Nephron progenitor cell (in vitro differentiated cells): ENCODE results near the gene POC1B.

Source experiments
- DNase-seq: peaks from one replicate; pipeline ENCODE4 v3.0.0; 2021
- H3K27ac Mint-ChIP-seq: 2 replicates; pipeline ENCODE4 v1.8.0; 2021; ENCODE audit warnings: mild to moderate bottlenecking, moderate library complexity, mixed read lengths
- H3K27me3 Mint-ChIP-seq: 2 replicates; pipeline ENCODE4 v1.8.0; 2021; ENCODE audit warnings: mild to moderate bottlenecking, low read depth, mixed read lengths; ENCODE audit not compliant: poor library complexity
- H3K36me3 Mint-ChIP-seq: 2 replicates; pipeline ENCODE4 v1.8.0; 2021; ENCODE audit warnings: low read depth, mixed read lengths
- H3K4me1 Mint-ChIP-seq: 2 replicates; pipeline ENCODE4 v1.8.0; 2021; ENCODE audit warnings: mixed read lengths
- H3K4me3 Mint-ChIP-seq: 2 replicates; pipeline ENCODE4 v1.8.0; 2021; ENCODE audit warnings: mild to moderate bottlenecking, moderate library complexity, mixed read lengths
- H3K9me3 Mint-ChIP-seq: 2 replicates; pipeline ENCODE4 v1.8.0; 2021; ENCODE audit warnings: mild to moderate bottlenecking, moderate library complexity, mixed read lengths
- CTCF ChIP-seq: fragments of 200-600 bp; sonication (generic); IDR thresholded peaks from 2 replicates; pipeline ENCODE4 v1.5.0; 2021; ENCODE audit warnings: antibody characterized with exemption

POC1B gene

GRCh38 chr12:89470741-89471509, 54.9 kb downstream of the POC1B start:
- Mint-ChIP-seq H3K4me3 (no peak overlapping the region), H3K9me3 (no peaks in the 10 kb centered on the region), H3K27ac (peak overlapping the region; percentile 33)

GRCh38 chr12:89469361-89469760, 56.5 kb downstream of the POC1B start:
- Mint-ChIP-seq H3K4me3 (no peak overlapping the region), H3K9me3 (no peaks in the 10 kb centered on the region), H3K4me1 (peaks cover 18% of the 10 kb centered on the region), H3K27me3 (peaks cover 4% of the 10 kb centered on the region), H3K36me3 (no peaks in the 10 kb centered on the region), H3K27ac (no peak overlapping the region)
- DNase-seq = no peak
- no peak for TF ChIP-seq CTCF

More at GRCh38 chr12:89470741-89471509, 54.9 kb downstream of the POC1B start:
- TF ChIP-seq CTCF = peak; percentile 51
- no peak for DNase-seq
- Mint-ChIP-seq H3K27me3 (peaks cover 4% of the 10 kb centered on the region), H3K4me1 (peaks cover 11% of the 10 kb centered on the region), H3K36me3 (no peaks in the 10 kb centered on the region)

DNA sequence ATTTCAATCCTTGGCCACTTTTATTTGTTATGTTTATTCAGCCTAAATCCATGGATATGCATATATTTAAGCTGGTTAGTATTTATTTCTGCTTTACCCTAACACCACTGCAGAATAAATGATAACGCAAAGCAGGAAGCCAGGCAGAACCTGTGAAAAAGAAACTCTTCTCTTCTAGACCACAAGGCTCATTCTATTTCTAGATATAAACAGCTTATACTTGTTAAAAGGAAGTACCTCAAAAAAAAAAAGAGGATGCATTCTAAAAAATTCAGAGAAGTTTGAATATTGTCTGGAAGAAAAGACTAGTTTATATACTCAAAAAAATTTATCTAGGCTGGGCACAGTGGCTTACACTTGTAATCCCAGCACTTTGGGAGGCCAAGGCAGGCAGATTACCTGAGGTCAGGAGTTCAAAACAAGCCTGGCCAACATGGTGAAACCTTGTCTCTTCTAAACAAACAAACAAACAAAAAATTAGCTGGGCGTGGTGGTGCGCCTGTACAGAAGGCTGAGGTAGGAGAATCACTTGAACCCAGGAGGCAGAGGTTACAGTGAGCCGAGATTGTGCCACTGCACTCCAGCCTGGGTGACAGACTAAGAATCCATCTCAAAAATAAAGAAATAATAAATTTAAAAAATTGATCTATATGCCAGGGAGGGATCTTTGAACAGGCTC, 57.1 kb downstream of the POC1B start:
- Mint-ChIP-seq H3K27me3 (peaks cover 4% of the 10 kb centered on the region), H3K27ac (no peak overlapping the region), H3K4me1 (peaks cover 18% of the 10 kb centered on the region), H3K4me3 (no peak overlapping the region), H3K9me3 (no peaks in the 10 kb centered on the region), H3K36me3 (no peaks in the 10 kb centered on the region)
- DNase-seq = no peak
- TF ChIP-seq CTCF = no peak

DNA sequence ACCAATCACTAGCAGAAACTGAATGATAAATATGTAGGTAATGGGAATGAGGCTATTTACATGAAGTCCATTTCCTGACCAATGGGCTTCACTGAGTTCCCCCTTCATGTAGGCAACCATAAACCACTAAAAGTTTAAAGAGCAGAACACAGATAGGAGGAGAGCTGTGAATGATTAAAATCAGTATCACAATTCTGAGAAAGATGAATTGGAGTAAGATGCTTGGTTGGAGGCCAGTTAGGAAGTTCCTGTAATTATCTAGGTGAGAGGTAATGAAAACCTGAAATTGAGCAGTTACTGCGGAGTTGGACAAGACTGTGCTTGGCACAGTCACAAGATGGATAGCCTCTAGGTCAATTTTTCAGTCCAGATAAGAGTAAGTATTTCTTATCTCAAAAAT, 57.8 kb downstream of the POC1B start:
- Mint-ChIP-seq H3K4me3 (no peak overlapping the region), H3K27ac (no peak overlapping the region), H3K9me3 (no peaks in the 10 kb centered on the region), H3K36me3 (no peaks in the 10 kb centered on the region), H3K4me1 (peaks cover 23% of the 10 kb centered on the region), H3K27me3 (peaks cover 4% of the 10 kb centered on the region)
- no peak for DNase-seq
- no peak for TF ChIP-seq CTCF

- DNase-seq = no peak
- Mint-ChIP-seq H3K36me3 (no peaks in the 10 kb centered on the region), H3K4me1 (peaks cover 42% of the 10 kb centered on the region), H3K27ac (no peak overlapping the region), H3K27me3 (peaks cover 4% of the 10 kb centered on the region), H3K4me3 (no peak overlapping the region), H3K9me3 (no peaks in the 10 kb centered on the region)
- TF ChIP-seq CTCF = no peak
Observed at GRCh38 chr12:89464974-89465592, 60.8 kb downstream of the POC1B start.
